Muscle of leg (tissue), 11 donors: ENCODE results near the gene BTAF1. TPM values are rescaled to one million over a fixed set of nuclear protein-coding genes. Genes with fewer than 3 reads are reported as not detected.

ENCODE experiments used
- DNase-seq: peaks from one replicate; pipeline ENCODE4 v3.0.0; 2013
- H3K27ac ChIP-seq: one replicate; pipeline ENCODE4 v1.5.1; 2013; ENCODE audit warnings: mild to moderate bottlenecking, low read length, control low read depth
- H3K27me3 ChIP-seq: one replicate; pipeline ENCODE4 v1.6.1; 2013; ENCODE audit warnings: low read length; ENCODE audit not compliant: control insufficient read depth, insufficient read depth
- H3K36me3 ChIP-seq: one replicate; pipeline ENCODE4 v1.6.1; 2013; ENCODE audit warnings: low read length; ENCODE audit not compliant: control insufficient read depth, insufficient read depth
- H3K4me1 ChIP-seq: one replicate; pipeline ENCODE4 v1.6.1; 2013; ENCODE audit warnings: low read length; ENCODE audit not compliant: control insufficient read depth, insufficient read depth
- H3K4me3 ChIP-seq: one replicate; pipeline ENCODE4 v1.5.1; 2013; ENCODE audit warnings: low read length, control low read depth
- H3K9me3 ChIP-seq: replicated peaks from 2 replicates; pipeline ENCODE4 v1.6.1; 2013; ENCODE audit warnings: low read depth, low read length; ENCODE audit not compliant: control insufficient read depth
- WGBS: methylation state at CpG from one replicate; pipeline ENCODE4 v1.1.5; 2013; ENCODE audit warnings: missing lambda C conversion rate; ENCODE audit not compliant: insufficient coverage; 5-methylcytosine and 5-hydroxymethylcytosine counted together
- polyA plus RNA-seq, 8 donors: library from polyadenylated mRNA; unstranded; fragments of 120-200 nt; gene quantifications; one replicate each; pipeline versions ENCODE4 v1.2.1 to v1.2.3, GENCODE V29; 2013; ENCODE audit warnings: inconsistent platforms in 1 of 8, low replicate concordance in 1 of 8; ENCODE audit not compliant: insufficient read length in 8 of 8, insufficient read depth in 1 of 8
- total RNA-seq: library from RNA; stranded (reverse); fragments of 120-200 nt; gene quantifications from one replicate; pipeline ENCODE4 v1.2.4, GENCODE V29; 2013

Gene BTAF1
- total and polyA plus RNA-seq, 9 donors: 16.5 to 29.0 (median 22.6) TPM

DNA sequence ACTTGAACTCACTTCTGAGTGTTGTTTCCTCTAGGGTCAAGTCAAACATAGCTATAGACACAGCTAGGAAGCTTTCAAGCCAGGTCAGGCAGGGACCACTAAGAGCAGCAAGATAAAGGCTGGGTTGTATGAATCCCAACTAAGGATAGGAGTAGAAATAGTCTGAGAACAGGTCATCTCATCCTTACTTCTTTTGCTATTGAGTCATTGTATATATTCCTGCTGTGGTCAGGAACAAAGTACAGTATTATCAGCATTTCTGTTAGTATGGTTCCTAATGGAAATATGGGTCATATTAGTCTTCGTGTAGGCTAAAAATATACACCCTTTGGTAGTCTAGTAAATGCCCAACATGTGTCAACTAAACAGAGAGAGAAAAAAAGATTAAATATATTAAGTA, 145.3 kb downstream of the BTAF1 start:
- no peak for DNase-seq
- H3K9me3 ChIP-seq: no peaks in the 10 kb centered on the region
- H3K27me3 ChIP-seq: no peaks in the 10 kb centered on the region
- no peak overlapping the region for H3K27ac ChIP-seq
- no peaks in the 10 kb centered on the region for H3K36me3 ChIP-seq
- no peaks in the 10 kb centered on the region for H3K4me1 ChIP-seq
- no peak overlapping the region for H3K4me3 ChIP-seq
- no CpG with 5 or more reads among the region's 1 CpG for WGBS

GRCh38 chr10:92074126-92074887, 150.7 kb downstream of the BTAF1 start:
- DNase-seq: no peak
- H3K4me1 ChIP-seq: no peaks in the 10 kb centered on the region
- 82% methylated on average over 3 of the region's 6 CpGs for WGBS
- no peak overlapping the region for H3K4me3 ChIP-seq
- no peaks in the 10 kb centered on the region for H3K36me3 ChIP-seq
- H3K27me3 ChIP-seq: no peaks in the 10 kb centered on the region
- H3K27ac ChIP-seq: no peak overlapping the region
- no peaks in the 10 kb centered on the region for H3K9me3 ChIP-seq

GRCh38 chr10:92075829-92076228, 152.3 kb downstream of the BTAF1 start:
- no peak overlapping the region for H3K4me3 ChIP-seq
- H3K36me3 ChIP-seq: no peaks in the 10 kb centered on the region
- H3K27ac ChIP-seq: no peak overlapping the region
- no peaks in the 10 kb centered on the region for H3K4me1 ChIP-seq
- no peaks in the 10 kb centered on the region for H3K27me3 ChIP-seq
- DNase-seq: no peak
- H3K9me3 ChIP-seq: no peaks in the 10 kb centered on the region

- no peak overlapping the region for H3K27ac ChIP-seq
- no peak overlapping the region for H3K4me3 ChIP-seq
- H3K36me3 ChIP-seq: no peaks in the 10 kb centered on the region
- H3K9me3 ChIP-seq: no peaks in the 10 kb centered on the region
- no peak for DNase-seq
- H3K27me3 ChIP-seq: no peaks in the 10 kb centered on the region
- H3K4me1 ChIP-seq: no peaks in the 10 kb centered on the region
Measured at GRCh38 chr10:92076722-92077121, 153.2 kb downstream of the BTAF1 start.

DNA sequence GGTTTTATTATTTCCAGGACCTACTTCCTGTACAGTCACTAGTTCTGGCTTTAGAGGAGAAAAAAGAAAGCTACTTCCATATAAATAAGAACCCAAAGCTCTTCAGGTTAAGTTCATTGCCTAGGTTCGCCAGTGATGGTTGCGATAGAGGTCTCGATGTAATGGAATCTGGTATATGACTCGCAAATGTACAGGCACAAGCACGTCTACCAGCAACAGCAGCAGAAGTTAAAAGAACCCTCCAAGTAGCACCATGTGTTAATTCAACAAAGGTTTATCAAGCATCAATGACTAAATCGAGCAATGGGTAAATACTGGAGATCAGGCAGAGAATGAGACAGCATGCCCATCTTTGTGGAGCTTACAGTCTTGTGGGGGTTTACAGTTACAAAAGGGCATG, 155.4 kb downstream of the BTAF1 start:
- 100% methylated on average over 2 of the region's 6 CpGs for WGBS
- no peaks in the 10 kb centered on the region for H3K9me3 ChIP-seq
- no peaks in the 10 kb centered on the region for H3K27me3 ChIP-seq
- H3K27ac ChIP-seq: no peak overlapping the region
- no peaks in the 10 kb centered on the region for H3K4me1 ChIP-seq
- DNase-seq: no peak
- H3K4me3 ChIP-seq: no peak overlapping the region
- no peaks in the 10 kb centered on the region for H3K36me3 ChIP-seq

Other genes with a start within 250 kb of the BTAF1 start
- gene TNKS2, start 125.3 kb upstream of the BTAF1 start, total RNA-seq: 26.8 TPM
- gene TNKS2, start 125.3 kb upstream of the BTAF1 start, polyA plus RNA-seq: 10 to 100 TPM; 23.0 to 42.0 (median 34.0) TPM
- gene FGFBP3, start 14.3 kb upstream of the BTAF1 start, total RNA-seq: 0.84 TPM
- gene FGFBP3, start 14.3 kb upstream of the BTAF1 start, polyA plus RNA-seq: 1 to 10 TPM; 1.7 to 2.6 (median 2.1) TPM